ENCODE measurements around the gene RUNX2.
"Not testable (repeated sequence)": the region's sequence is repeated elsewhere in the genome, so short reads cannot be mapped to it uniquely, and the experiment has no call there.

Gene RUNX2

GRCh38 chr6:45655745-45656476, 327.8 kb downstream of the RUNX2 start:
- DNase-seq: no peak

GRCh38 chr6:45657226-45657625, 329.1 kb downstream of the RUNX2 start:
- DNase-seq: no peak

DNA sequence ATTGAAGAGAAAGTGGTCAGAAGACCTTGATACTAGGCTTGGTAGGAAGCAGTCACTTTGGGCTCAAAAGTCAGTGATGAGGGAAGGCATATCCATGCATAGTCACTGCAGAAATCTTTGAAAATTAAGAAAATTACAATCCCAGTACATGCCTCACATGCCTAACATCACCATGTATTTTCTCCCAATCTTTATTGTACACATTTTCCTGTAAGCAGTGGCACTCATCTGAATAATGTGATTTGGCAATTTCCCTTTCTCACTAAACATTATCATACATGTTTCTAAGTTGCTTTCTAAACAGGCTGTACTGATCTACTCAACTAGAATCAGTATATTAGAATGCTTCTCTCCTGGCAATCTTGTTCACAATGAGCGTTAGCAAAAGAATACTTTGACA, 330.3 kb downstream of the RUNX2 start:
- DNase-seq: no peak

DNA sequence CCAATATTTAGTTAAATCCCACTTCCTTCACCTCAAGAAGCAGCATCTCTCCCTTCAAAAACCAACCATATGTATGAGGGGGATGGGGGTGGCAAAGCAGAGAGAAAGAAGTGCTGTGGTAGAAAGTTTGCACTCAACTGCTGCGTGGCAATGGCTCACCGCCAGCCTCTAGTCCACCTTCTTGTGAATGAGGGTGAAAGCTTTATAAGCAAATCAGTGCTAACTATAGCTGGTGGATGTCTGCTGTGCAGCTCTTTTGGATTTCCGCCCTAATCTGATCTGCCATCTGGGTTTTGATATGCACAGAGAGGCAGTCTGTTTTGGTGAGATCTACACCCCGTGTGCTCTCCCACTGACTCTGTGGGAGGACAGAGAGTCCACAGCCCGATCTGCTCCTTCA, 330.8 kb downstream of the RUNX2 start:
- DNase-seq: no peak

DNA sequence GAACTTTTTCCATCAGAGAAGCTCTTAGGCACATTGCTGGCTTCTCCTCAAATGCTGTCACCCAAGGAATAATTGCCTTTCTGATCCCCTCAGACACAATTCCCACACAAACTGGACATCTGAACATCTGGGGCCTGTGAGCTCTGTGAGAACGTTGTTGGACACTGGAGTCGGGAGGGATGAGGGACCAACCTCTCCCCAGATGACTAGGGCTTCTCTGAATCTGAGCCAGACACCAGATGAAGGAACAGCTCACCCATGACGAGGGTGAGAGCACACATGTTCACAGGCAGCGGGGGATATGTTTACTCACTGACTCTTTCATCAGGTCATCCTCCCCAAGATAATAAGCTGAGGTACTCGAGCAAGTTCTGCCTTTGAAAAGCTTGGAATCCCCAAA, 333.5 kb downstream of the RUNX2 start:
- DNase-seq: no peak

DNA sequence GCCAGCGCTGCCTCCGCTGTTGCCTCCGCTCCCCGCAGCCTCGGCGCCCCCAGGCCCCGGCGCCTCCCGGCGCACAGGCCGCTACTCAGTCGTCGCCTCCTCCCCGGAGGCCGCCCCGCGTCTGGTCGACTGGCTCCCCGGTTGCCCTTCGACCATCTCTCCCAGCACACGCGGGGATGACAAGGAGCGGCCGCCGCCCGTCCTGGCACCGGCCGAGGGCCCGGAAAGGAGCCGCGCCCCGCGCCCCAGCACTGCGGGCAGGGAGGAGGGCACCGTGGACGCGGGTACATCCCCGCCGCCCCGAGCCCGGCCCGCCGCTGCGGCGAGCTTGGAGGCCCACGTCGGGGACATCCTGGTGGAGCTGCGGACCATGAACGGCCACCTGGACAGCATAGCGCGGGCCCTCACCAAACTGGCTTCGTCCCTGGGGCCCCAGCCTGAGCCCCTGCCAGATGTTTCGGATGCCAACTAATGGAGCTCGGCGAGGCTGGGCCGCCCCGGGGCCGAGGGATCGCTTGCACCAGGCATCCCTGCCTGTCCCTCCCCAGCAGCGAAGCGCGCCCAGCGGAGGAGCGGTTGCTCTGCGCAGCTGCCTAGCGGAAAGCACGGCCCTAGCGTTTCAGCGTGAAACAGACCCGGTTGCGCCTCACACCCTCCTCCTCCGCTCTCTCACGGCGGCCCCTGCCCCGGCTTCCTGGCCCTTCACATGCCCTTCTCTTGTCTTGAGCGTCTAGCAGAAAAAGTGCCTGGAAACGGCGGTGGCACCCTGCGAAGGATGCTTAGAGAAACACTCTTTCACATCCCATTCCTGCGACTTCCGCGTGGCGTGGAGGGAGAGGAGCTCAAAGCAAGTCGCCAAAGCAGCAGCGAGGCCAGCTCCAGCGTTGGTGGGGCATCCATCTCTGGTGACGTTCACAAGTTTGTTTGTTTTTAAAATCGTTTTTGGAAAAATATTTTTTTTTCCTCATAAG, 335.4 kb downstream of the RUNX2 start:
- no peak for DNase-seq

- DNase-seq: no peak
These were observed 336.6 kb downstream of the RUNX2 start for GRCh38 chr6:45664707-45665106.

- no peak for DNase-seq
These were observed 337.7 kb downstream of the RUNX2 start for GRCh38 chr6:45665859-45666258.

GRCh38 chr6:45666846-45667245, 338.7 kb downstream of the RUNX2 start:
- DNase-seq: no peak

DNA sequence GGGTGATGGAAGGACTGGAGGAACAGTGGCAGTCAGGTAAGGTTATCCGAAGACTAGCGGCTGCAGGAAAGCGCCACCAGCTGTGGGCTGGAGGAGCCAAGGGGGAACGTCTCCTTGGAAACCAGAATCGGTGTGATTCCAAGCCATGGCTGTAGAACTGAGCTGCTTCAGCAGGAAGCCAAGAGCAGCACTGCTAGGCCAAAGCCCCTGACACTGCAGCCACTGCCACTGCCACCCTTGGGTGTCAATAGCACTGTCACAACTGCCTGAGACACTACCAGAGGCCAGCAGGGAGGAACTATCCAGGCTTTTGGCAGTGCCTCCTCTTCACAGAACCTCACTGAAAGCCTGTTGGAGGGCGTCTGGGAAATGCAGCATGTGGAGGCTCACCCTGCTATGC, 339.2 kb downstream of the RUNX2 start:
- no peak for DNase-seq

- DNase-seq: no peak
These were observed 339.6 kb downstream of the RUNX2 start for GRCh38 chr6:45667766-45668165.

- DNase-seq: no peak
These were observed 340.6 kb downstream of the RUNX2 start for GRCh38 chr6:45668705-45669104.

- DNase-seq: not testable (repeated sequence)
These were observed 345.0 kb downstream of the RUNX2 start for GRCh38 chr6:45673167-45673566.

DNA sequence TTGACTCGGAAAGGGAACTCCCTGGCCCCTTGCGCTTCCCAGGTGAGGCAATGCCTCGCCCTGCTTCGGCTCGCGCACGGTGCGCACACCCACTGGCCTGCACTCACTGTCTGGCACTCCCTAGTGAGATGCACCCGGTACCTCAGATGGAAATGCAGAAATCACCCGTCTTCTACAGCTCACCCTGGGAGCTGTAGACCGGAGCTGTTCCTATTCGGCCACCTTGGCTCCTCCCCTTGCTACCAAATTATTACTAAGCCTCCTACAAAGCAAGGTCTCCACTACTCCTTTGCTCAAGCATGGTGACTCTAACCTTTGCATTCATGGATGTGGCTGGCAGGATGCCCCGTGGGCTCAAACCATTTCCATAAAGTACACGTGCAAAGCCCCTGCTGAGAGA, 347.0 kb downstream of the RUNX2 start:
- not testable (repeated sequence) for DNase-seq

- DNase-seq: no peak
These were observed 347.5 kb downstream of the RUNX2 start for GRCh38 chr6:45675634-45676033.

- no peak for DNase-seq
These were observed 348.2 kb downstream of the RUNX2 start for GRCh38 chr6:45676380-45676779.

GRCh38 chr6:45677381-45678284, 349.5 kb downstream of the RUNX2 start:
- no peak for DNase-seq

GRCh38 chr6:45678285-45678607, 350.1 kb downstream of the RUNX2 start:
- DNase-seq: no peak

DNA sequence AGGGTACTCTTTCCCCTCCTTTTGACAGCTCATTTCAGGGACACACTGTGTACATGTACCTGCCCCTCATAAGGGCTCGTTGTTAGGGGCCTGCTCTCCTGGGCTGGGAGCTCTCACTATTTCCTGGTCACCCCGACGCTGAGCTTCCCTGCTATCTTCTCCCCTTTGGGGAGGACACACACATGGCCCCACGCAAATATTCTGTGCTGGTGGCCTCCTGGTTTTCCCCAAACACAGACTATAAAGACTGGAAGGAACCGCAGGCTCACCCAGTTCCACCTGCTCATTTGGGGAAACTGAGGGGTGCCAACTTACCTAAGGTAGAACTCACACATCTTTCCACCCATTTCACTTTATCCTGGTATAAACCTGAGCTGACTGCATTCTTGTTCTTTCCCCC, 351.0 kb downstream of the RUNX2 start:
- no peak for DNase-seq

GRCh38 chr6:45679631-45680030, 351.5 kb downstream of the RUNX2 start:
- no peak for DNase-seq

GRCh38 chr6:45681860-45682511, 353.9 kb downstream of the RUNX2 start:
- no peak for DNase-seq

- no peak for DNase-seq
These were observed 356.3 kb downstream of the RUNX2 start for GRCh38 chr6:45684476-45684875.

- no peak for DNase-seq
These were observed 356.9 kb downstream of the RUNX2 start for GRCh38 chr6:45685076-45685475.
